ENCODE results near the gene NISCH. TPM values are rescaled to one million over a fixed set of nuclear protein-coding genes. Genes with fewer than 3 reads are reported as not detected.

Gene NISCH
- total RNA-seq, 1 donor from 2014 or later, result 89.5 TPM

GRCh38 chr3:52477796-52478095, 22.3 kb downstream of the NISCH start:
- Mint-ChIP-seq H3K36me3 (ENCODE audit: low read depth) (peaks cover 91% of the 10 kb centered on the region), H3K27ac (no peak overlapping the region), H3K27me3 (no peaks in the 10 kb centered on the region), H3K4me1 (no peaks in the 10 kb centered on the region), H3K4me3 (no peak overlapping the region), H3K9me3 (no peaks in the 10 kb centered on the region)
- ChIA-PET POLR2A (no interaction called here), CTCF (no interaction called here)
- ATAC-seq (ENCODE audit: low read depth) (no peak), DNase-seq (no peak)
- intact Hi-C loops (cut with micrococcal nuclease), result no loop called here
- no peak for TF ChIP-seq CTCF (IDR thresholded peaks at IDR 0.05)

- no peak overlapping the region for H3K4me3 Mint-ChIP-seq
Measured at GRCh38 chr3:52479037-52479876, 23.9 kb downstream of the NISCH start.

GRCh38 chr3:52479877-52480575, 24.6 kb downstream of the NISCH start:
- no peak for TF ChIP-seq CTCF (IDR thresholded peaks at IDR 0.05)
- Mint-ChIP-seq H3K4me3 (no peak overlapping the region), H3K4me1 (no peaks in the 10 kb centered on the region), H3K27ac (no peak overlapping the region), H3K9me3 (no peaks in the 10 kb centered on the region), H3K36me3 (ENCODE audit: low read depth) (peaks cover 84% of the 10 kb centered on the region), H3K27me3 (no peaks in the 10 kb centered on the region)
- POLR2A ChIA-PET, result no interaction called here
- ATAC-seq (ENCODE audit: low read depth), result no peak
- CTCF ChIA-PET, result no interaction called here
- no peak for DNase-seq
- intact Hi-C loops (cut with micrococcal nuclease), result no loop called here

More at GRCh38 chr3:52479037-52479876, 23.9 kb downstream of the NISCH start:
- Mint-ChIP-seq H3K27ac (no peak overlapping the region), H3K4me1 (no peaks in the 10 kb centered on the region), H3K27me3 (no peaks in the 10 kb centered on the region), H3K9me3 (no peaks in the 10 kb centered on the region), H3K36me3 (ENCODE audit: low read depth) (peaks cover 87% of the 10 kb centered on the region)
- intact Hi-C loops (cut with micrococcal nuclease), result no loop called here
- CTCF ChIA-PET, result no interaction called here
- ATAC-seq (ENCODE audit: low read depth), result no peak
- TF ChIP-seq CTCF (IDR thresholded peaks at IDR 0.05), result no peak
- POLR2A ChIA-PET, result no interaction called here
- no peak for DNase-seq

- TF ChIP-seq CTCF (IDR thresholded peaks at IDR 0.05), result no peak
- Mint-ChIP-seq H3K36me3 (ENCODE audit: low read depth) (peaks cover 84% of the 10 kb centered on the region), H3K27me3 (no peaks in the 10 kb centered on the region), H3K9me3 (no peaks in the 10 kb centered on the region), H3K4me3 (no peak overlapping the region), H3K4me1 (no peaks in the 10 kb centered on the region), H3K27ac (no peak overlapping the region)
- ChIA-PET CTCF (no interaction called here), POLR2A (no interaction called here)
- no peak for DNase-seq
- ATAC-seq (ENCODE audit: low read depth), result no peak
- intact Hi-C loops (cut with micrococcal nuclease), result no loop called here
Measured at GRCh38 chr3:52480768-52481715, 25.6 kb downstream of the NISCH start.
